Measurements from ENCODE around the gene CAMK2G. TPM values are rescaled to one million over a fixed set of nuclear protein-coding genes. Genes with fewer than 3 reads are reported as not detected.

Gene CAMK2G
- total RNA-seq, 2 donors from 2014 or later, result 78.8 to 149 TPM

DNA sequence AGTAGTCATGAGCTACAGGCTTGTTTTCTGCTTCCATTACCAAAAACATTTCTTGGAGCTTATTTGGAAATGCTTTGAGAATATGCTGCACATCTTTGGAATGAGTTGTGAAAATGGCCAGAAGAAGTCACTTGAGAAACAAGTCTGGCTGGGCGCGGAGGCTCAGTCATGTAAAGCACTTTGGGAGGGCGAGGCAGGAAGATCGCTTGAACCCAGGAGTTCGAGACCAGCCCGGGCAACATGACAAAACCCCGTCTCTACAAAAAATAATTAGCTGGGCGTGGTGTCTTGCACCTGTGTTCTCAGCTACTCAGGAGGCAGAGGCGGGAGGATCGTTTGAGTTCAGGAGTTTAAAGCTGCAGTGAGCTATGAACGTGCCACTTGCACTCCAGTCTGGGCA lies 93.4 kb downstream of the CAMK2G start:
- peaks cover 15 to 39% of the 10 kb centered on the region in 2 donors for H3K4me1 ChIP-seq (ENCODE audit: control insufficient read depth in 1 of 2, low read depth in 2 of 2)
- no peaks in the 10 kb centered on the region for H3K9me3 ChIP-seq
- H3K27me3 ChIP-seq (replicated peaks; ENCODE audit: insufficient read depth), result no peaks in the 10 kb centered on the region
- no peak for ATAC-seq (ENCODE audit: insufficient number of reproducible peaks, low FRiP score, low read depth)
- peaks cover 18% of the 10 kb centered on the region for H3K36me3 ChIP-seq
- no peak for DNase-seq (ENCODE audit: low spot score)
- H3K4me3 ChIP-seq, result peak overlapping the region; percentile 99
- TF ChIP-seq, protein P1, sequence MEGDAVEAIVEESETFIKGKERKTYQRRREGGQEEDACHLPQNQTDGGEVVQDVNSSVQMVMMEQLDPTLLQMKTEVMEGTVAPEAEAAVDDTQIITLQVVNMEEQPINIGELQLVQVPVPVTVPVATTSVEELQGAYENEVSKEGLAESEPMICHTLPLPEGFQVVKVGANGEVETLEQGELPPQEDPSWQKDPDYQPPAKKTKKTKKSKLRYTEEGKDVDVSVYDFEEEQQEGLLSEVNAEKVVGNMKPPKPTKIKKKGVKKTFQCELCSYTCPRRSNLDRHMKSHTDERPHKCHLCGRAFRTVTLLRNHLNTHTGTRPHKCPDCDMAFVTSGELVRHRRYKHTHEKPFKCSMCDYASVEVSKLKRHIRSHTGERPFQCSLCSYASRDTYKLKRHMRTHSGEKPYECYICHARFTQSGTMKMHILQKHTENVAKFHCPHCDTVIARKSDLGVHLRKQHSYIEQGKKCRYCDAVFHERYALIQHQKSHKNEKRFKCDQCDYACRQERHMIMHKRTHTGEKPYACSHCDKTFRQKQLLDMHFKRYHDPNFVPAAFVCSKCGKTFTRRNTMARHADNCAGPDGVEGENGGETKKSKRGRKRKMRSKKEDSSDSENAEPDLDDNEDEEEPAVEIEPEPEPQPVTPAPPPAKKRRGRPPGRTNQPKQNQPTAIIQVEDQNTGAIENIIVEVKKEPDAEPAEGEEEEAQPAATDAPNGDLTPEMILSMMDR (IDR thresholded peaks at IDR 0.05), result no peak
- peak overlapping the region; percentile 93 to 98 for H3K27ac ChIP-seq

DNA sequence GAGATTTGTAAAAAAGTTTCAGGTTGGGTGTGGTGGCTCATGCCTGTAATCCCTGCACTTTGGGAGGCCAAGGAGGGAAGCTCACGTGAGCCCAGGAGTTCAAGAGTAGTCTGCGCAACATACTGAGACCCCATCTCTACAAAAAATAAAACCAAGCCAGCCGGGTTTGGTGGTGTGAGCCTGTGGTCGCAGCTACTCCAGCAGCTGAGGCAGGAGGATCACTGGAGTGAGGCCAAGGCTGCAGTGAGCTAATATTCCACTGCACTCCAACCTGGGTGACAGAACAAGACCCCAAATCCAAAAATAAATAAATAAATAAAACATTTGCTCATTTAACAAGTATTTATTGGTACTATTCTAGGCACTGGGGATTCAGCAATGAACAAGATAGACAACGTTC lies 94.1 kb downstream of the CAMK2G start:
- no peaks in the 10 kb centered on the region for H3K9me3 ChIP-seq
- H3K4me3 ChIP-seq, result no peak overlapping the region
- H3K27me3 ChIP-seq (replicated peaks; ENCODE audit: insufficient read depth), result no peaks in the 10 kb centered on the region
- no peak overlapping the region for H3K27ac ChIP-seq
- peaks cover 18% of the 10 kb centered on the region for H3K36me3 ChIP-seq
- peaks cover 21 to 44% of the 10 kb centered on the region in 2 donors for H3K4me1 ChIP-seq (ENCODE audit: control insufficient read depth in 1 of 2, low read depth in 2 of 2)
- DNase-seq (ENCODE audit: low spot score) (no peak), ATAC-seq (ENCODE audit: insufficient number of reproducible peaks, low FRiP score, low read depth) (no peak)
- TF ChIP-seq, protein P1 (IDR thresholded peaks at IDR 0.05), result no peak

DNA sequence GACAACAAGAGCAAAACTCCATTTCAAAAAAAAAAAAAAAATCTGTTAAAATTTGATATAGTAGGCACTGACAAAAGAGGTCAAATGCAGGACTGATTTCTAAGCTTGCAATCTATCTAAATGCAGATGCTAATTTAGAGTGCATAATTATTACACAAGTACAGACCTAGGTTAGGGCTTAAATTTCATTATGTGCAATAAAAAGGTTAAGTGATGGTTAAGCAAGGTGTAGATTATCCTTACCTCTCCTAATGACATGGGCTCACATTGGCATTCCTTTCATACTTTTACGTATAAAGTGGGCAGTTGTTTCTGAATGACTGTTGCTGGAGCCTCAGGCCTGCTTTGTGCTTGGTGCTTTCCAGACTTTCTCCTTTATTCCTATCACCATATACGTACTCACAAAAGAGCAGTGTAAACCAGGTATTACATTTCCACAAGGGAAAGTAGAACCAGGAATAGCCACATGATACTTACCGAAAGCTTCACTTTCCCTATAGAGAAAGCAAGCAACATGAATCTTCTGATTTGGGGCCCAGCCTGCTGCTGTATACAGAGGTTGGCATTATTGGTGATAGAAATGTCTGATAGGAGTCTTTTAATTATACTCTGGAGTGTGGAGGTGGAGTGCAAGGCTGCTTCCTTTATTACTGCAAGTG lies 94.7 kb downstream of the CAMK2G start:
- TF ChIP-seq, protein P1 (IDR thresholded peaks at IDR 0.05), result no peak
- H3K36me3 ChIP-seq, result peaks cover 18% of the 10 kb centered on the region
- H3K27ac ChIP-seq, result no peak overlapping the region
- H3K4me1 ChIP-seq (ENCODE audit: control insufficient read depth in 1 of 2, low read depth in 2 of 2), result peaks cover 28 to 47% of the 10 kb centered on the region in 2 donors
- no peak for ATAC-seq (ENCODE audit: insufficient number of reproducible peaks, low FRiP score, low read depth)
- H3K4me3 ChIP-seq, result no peak overlapping the region
- H3K9me3 ChIP-seq, result no peaks in the 10 kb centered on the region
- H3K27me3 ChIP-seq (replicated peaks; ENCODE audit: insufficient read depth), result no peaks in the 10 kb centered on the region
- no peak for DNase-seq (ENCODE audit: low spot score)

DNA sequence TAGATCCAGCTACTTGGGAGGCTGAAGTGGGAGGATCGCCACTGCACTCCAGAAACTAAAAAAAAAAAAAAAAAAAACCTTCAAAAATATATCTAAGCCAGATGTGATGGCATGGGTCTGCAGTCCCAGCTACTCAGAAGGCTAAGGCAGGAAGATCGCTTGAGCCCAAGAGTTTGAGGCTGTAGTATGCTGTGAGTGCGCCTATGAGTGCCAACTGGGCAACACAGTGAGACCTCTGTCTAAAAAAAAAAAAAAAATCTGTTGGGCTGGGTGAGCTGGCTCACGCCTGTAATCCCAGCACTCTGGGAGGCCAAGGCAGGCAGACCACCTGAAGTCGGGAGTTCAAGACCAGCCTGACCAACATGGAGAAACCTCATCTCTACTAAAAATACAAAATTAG lies 95.3 kb downstream of the CAMK2G start:
- Histone ChIP-seq H3K4me1 (ENCODE audit: control insufficient read depth in 1 of 2, low read depth in 2 of 2) (peaks cover 34 to 47% of the 10 kb centered on the region in 2 donors), H3K36me3 (peaks cover 18% of the 10 kb centered on the region), H3K4me3 (no peak overlapping the region), H3K27ac (no peak overlapping the region), H3K27me3 (replicated peaks; ENCODE audit: insufficient read depth) (no peaks in the 10 kb centered on the region), H3K9me3 (no peaks in the 10 kb centered on the region)
- ATAC-seq (ENCODE audit: insufficient number of reproducible peaks, low FRiP score, low read depth) (no peak), DNase-seq (ENCODE audit: low spot score) (no peak)
- TF ChIP-seq, protein P1 (IDR thresholded peaks at IDR 0.05), result no peak

DNA sequence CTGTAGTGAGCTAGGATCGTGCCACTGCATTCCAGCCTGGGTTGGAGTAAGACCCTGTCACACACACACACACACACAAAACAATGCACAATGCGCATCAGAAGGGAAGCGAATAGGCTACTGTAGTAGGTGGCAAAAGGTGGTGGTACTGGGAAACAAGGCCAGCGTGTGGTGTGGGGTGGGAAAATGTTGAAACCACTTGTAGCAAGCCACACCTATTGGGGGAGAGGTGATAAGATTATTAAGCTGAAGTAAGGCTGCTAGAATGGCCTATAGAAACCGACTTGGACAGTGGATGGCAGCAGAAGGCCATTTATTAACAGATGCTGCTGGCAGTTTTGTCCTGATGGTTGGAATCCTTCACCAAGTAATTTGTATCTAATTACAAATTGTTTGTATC lies 99.7 kb downstream of the CAMK2G start:
- no peak for DNase-seq (ENCODE audit: low spot score)
- no peaks in the 10 kb centered on the region for H3K27me3 ChIP-seq (replicated peaks; ENCODE audit: insufficient read depth)
- no peak for ATAC-seq (ENCODE audit: insufficient number of reproducible peaks, low FRiP score, low read depth)
- H3K9me3 ChIP-seq, result no peaks in the 10 kb centered on the region
- TF ChIP-seq, protein P1 (IDR thresholded peaks at IDR 0.05), result no peak
- peaks cover 28% of the 10 kb centered on the region for H3K36me3 ChIP-seq
- no peak overlapping the region for H3K27ac ChIP-seq
- H3K4me3 ChIP-seq, result peak overlapping the region; percentile 93
- H3K4me1 ChIP-seq (ENCODE audit: control insufficient read depth in 1 of 2, low read depth in 2 of 2), result peaks cover 28 to 38% of the 10 kb centered on the region in 2 donors
